GM23338 (cell line): ENCODE results near the gene CLRN2. TPM values are rescaled to one million over a fixed set of nuclear protein-coding genes. Genes with fewer than 3 reads are reported as not detected.

Experiments
- EZH2phosphoT487 ChIP-seq: fragments of 200-600 bp; sonication (generic); IDR thresholded peaks from one replicate; pipeline ENCODE4 v1.8.1; 2018; ENCODE audit warnings: antibody characterized with exemption; ENCODE audit not compliant: unreplicated experiment
- JUNB ChIP-seq: IDR thresholded peaks from one replicate; pipeline ENCODE4 v1.6.1; 2016; ENCODE audit warnings: antibody characterized with exemption; ENCODE audit not compliant: unreplicated experiment
- NANOG ChIP-seq: IDR thresholded peaks from 2 replicates; pipeline ENCODE4 v1.6.1; 2016; ENCODE audit warnings: antibody characterized with exemption, borderline replicate concordance
- POLR2AphosphoS5 ChIP-seq: IDR thresholded peaks from 2 replicates; pipeline ENCODE4 v1.6.1; 2016; ENCODE audit warnings: antibody characterized with exemption, low read depth
- STAT1 ChIP-seq: IDR thresholded peaks from one replicate; pipeline ENCODE4 v1.6.1; 2016; ENCODE audit warnings: antibody characterized with exemption; ENCODE audit not compliant: unreplicated experiment
- polyA plus RNA-seq: library from polyadenylated mRNA; unstranded; fragments of >200 nt; fragmentation: Nextera tagmentation; extraction: Ambion mirVana; gene quantifications from 2 replicates; pipeline ENCODE4 v1.2.1, GENCODE V29; 2016
- total RNA-seq: library from RNA; depleted of rRNA; stranded (reverse); fragments of >200 nt; shearing (Covaris generic); gene quantifications from 2 replicates; pipeline ENCODE4 v1.2.3, GENCODE V29; 2014
- TF ChIP-seq, protein P1 (sequence below): fragments of 250-450 bp; sonication (Bioruptor Pico); IDR thresholded peaks from 2 replicates; pipeline ENCODE4 v1.5.0; 2020; ENCODE audit warnings: mild to moderate bottlenecking, moderate library complexity
- TF ChIP-seq, protein P2 (sequence below): IDR thresholded peaks from one replicate; pipeline ENCODE4 v1.6.1; 2018; ENCODE audit warnings: antibody characterized with exemption; ENCODE audit not compliant: unreplicated experiment

CLRN2 gene
- total and polyA plus RNA-seq, 2 experiments from 2014 or later: not detected

DNA sequence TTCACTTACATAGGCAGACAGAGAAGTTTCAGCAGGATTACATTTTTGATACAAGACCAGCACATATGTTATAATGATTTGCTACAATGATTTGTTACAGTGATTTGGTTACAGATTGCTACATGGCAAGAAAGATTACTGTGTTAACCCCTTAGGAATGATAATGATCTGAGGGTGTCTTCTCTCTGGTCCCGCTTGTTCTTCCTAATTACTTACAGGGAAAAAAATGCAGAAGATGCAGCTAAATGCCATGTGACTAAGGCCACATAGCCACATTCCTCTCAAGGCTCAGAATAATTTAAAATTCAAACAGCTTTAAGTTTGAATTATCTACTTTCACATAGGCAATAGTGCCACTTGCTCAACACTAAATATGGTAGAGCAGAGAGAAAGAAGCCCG, 52.3 kb downstream of the CLRN2 start (continued):
- TF ChIP-seq, protein P1, sequence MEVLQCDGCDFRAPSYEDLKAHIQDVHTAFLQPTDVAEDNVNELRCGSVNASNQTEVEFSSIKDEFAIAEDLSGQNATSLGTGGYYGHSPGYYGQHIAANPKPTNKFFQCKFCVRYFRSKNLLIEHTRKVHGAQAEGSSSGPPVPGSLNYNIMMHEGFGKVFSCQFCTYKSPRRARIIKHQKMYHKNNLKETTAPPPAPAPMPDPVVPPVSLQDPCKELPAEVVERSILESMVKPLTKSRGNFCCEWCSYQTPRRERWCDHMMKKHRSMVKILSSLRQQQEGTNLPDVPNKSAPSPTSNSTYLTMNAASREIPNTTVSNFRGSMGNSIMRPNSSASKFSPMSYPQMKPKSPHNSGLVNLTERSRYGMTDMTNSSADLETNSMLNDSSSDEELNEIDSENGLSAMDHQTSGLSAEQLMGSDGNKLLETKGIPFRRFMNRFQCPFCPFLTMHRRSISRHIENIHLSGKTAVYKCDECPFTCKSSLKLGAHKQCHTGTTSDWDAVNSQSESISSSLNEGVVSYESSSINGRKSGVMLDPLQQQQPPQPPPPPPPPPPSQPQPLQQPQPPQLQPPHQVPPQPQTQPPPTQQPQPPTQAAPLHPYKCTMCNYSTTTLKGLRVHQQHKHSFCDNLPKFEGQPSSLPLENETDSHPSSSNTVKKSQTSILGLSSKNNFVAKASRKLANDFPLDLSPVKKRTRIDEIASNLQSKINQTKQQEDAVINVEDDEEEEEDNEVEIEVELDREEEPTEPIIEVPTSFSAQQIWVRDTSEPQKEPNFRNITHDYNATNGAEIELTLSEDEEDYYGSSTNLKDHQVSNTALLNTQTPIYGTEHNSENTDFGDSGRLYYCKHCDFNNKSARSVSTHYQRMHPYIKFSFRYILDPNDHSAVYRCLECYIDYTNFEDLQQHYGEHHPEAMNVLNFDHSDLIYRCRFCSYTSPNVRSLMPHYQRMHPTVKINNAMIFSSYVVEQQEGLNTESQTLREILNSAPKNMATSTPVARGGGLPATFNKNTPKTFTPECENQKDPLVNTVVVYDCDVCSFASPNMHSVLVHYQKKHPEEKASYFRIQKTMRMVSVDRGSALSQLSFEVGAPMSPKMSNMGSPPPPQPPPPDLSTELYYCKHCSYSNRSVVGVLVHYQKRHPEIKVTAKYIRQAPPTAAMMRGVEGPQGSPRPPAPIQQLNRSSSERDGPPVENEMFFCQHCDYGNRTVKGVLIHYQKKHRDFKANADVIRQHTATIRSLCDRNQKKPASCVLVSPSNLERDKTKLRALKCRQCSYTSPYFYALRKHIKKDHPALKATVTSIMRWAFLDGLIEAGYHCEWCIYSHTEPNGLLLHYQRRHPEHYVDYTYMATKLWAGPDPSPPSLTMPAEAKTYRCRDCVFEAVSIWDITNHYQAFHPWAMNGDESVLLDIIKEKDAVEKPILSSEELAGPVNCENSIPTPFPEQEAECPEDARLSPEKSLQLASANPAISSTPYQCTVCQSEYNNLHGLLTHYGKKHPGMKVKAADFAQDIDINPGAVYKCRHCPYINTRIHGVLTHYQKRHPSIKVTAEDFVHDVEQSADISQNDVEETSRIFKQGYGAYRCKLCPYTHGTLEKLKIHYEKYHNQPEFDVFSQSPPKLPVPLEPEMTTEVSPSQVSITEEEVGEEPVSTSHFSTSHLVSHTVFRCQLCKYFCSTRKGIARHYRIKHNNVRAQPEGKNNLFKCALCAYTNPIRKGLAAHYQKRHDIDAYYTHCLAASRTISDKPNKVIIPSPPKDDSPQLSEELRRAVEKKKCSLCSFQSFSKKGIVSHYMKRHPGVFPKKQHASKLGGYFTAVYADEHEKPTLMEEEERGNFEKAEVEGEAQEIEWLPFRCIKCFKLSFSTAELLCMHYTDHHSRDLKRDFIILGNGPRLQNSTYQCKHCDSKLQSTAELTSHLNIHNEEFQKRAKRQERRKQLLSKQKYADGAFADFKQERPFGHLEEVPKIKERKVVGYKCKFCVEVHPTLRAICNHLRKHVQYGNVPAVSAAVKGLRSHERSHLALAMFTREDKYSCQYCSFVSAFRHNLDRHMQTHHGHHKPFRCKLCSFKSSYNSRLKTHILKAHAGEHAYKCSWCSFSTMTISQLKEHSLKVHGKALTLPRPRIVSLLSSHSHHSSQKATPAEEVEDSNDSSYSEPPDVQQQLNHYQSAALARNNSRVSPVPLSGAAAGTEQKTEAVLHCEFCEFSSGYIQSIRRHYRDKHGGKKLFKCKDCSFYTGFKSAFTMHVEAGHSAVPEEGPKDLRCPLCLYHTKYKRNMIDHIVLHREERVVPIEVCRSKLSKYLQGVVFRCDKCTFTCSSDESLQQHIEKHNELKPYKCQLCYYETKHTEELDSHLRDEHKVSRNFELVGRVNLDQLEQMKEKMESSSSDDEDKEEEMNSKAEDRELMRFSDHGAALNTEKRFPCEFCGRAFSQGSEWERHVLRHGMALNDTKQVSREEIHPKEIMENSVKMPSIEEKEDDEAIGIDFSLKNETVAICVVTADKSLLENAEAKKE (CRISPR knock-in tag): no peak
- no peak for TF ChIP-seq POLR2AphosphoS5
- no peak for TF ChIP-seq JUNB
- TF ChIP-seq, protein P2, sequence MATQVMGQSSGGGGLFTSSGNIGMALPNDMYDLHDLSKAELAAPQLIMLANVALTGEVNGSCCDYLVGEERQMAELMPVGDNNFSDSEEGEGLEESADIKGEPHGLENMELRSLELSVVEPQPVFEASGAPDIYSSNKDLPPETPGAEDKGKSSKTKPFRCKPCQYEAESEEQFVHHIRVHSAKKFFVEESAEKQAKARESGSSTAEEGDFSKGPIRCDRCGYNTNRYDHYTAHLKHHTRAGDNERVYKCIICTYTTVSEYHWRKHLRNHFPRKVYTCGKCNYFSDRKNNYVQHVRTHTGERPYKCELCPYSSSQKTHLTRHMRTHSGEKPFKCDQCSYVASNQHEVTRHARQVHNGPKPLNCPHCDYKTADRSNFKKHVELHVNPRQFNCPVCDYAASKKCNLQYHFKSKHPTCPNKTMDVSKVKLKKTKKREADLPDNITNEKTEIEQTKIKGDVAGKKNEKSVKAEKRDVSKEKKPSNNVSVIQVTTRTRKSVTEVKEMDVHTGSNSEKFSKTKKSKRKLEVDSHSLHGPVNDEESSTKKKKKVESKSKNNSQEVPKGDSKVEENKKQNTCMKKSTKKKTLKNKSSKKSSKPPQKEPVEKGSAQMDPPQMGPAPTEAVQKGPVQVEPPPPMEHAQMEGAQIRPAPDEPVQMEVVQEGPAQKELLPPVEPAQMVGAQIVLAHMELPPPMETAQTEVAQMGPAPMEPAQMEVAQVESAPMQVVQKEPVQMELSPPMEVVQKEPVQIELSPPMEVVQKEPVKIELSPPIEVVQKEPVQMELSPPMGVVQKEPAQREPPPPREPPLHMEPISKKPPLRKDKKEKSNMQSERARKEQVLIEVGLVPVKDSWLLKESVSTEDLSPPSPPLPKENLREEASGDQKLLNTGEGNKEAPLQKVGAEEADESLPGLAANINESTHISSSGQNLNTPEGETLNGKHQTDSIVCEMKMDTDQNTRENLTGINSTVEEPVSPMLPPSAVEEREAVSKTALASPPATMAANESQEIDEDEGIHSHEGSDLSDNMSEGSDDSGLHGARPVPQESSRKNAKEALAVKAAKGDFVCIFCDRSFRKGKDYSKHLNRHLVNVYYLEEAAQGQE: no peak
- TF ChIP-seq NANOG: no peak
- TF ChIP-seq EZH2phosphoT487: no peak
- no peak for TF ChIP-seq STAT1
